Mucosa of stomach (tissue), 1 donor: Measurements from ENCODE around the gene C2CD5.

ENCODE experiments used
- H3K27me3 ChIP-seq: one replicate; pipeline ENCODE4 v1.7.0; 2013; ENCODE audit warnings: mild to moderate bottlenecking, low read length; ENCODE audit not compliant: control insufficient read depth, insufficient read depth
- H3K36me3 ChIP-seq: one replicate; pipeline ENCODE4 v1.7.0; 2013; ENCODE audit warnings: low read length; ENCODE audit not compliant: control insufficient read depth, insufficient read depth
- H3K4me1 ChIP-seq: one replicate; pipeline ENCODE4 v1.7.0; 2013; ENCODE audit warnings: mild to moderate bottlenecking, low read length; ENCODE audit not compliant: control insufficient read depth, insufficient read depth
- H3K4me3 ChIP-seq: one replicate; pipeline ENCODE4 v1.7.0; 2013; ENCODE audit warnings: low read length
- H3K9ac ChIP-seq: one replicate; pipeline ENCODE4 v1.7.0; 2013; ENCODE audit warnings: mild to moderate bottlenecking, low read length, moderate library complexity
- H3K9me3 ChIP-seq: one replicate; pipeline ENCODE4 v1.7.0; 2013; ENCODE audit warnings: mild to moderate bottlenecking, low read length, moderate library complexity; ENCODE audit not compliant: control insufficient read depth
- donor health status: Pancreatic carcinoma.

Gene C2CD5

DNA sequence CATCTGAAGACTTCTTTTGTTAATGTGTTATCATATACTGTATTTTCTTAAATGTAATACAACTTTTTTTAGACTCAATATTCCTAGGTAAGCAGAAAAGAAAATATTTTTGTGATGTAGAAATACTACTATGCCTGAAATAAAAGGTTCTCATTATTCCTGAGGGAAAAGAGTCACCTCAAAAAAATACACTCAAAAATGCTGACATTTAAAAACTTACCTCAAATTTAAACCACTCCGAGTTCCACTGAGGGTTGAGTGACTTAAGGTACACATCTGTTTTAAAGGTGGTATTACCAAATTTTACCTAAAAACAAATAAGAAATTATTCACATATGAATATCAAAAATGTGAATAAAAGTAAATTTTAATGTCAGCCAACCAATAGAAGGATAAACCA, 9.3 kb downstream of the C2CD5 start:
- H3K9ac ChIP-seq: no peak overlapping the region

DNA sequence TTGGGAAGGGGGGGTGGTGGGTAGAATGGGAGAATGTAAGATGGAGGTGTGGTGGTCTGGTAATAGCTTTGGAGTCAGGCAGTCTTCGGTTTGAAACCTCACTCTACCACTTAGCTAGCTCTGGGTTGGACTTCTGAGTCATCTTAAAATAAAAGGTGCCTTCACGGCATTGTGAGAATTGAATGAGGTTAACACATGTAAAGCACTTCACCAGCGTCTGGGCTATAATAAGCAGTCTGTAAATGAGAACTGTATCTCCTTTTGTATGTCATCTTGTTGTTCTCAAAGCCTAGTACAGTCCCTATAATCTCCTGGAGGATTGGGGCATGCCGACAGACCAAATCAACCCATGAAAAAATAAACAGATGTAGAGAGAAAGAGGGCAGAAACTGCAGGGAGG, 11.2 kb downstream of the C2CD5 start:
- H3K27me3 ChIP-seq: no peaks in the 10 kb centered on the region
- H3K9me3 ChIP-seq: no peaks in the 10 kb centered on the region
- H3K4me1 ChIP-seq: peaks cover 12% of the 10 kb centered on the region
- H3K4me3 ChIP-seq: no peak overlapping the region
- H3K9ac ChIP-seq: no peak overlapping the region
- H3K36me3 ChIP-seq: no peaks in the 10 kb centered on the region

More for the DNA sequence above, 9.3 kb downstream of the C2CD5 start:
- peaks cover 23% of the 10 kb centered on the region for H3K4me1 ChIP-seq
- no peaks in the 10 kb centered on the region for H3K27me3 ChIP-seq
- no peak overlapping the region for H3K4me3 ChIP-seq
- H3K36me3 ChIP-seq: no peaks in the 10 kb centered on the region
- H3K9me3 ChIP-seq: no peaks in the 10 kb centered on the region

DNA sequence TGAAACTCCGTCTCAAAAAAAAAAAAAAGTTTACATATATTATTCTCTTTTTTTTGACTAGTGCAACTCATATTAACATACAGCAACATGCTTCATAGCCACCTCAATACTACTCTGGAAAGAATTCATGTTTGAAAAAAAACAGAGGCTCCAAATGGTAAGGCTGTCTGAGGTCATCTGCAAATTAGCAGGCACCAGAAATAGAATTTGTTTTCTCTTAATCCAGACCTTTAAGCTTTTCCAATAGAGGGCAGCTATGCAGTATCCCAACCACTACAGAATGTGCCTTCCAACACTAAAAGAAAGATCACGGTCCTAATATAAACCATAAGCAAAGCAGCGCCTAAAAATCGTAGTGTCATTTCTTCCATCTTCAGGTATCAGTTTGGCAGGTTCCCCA, 12.0 kb downstream of the C2CD5 start:
- no peak overlapping the region for H3K9ac ChIP-seq
- H3K9me3 ChIP-seq: no peaks in the 10 kb centered on the region
- no peaks in the 10 kb centered on the region for H3K27me3 ChIP-seq
- no peaks in the 10 kb centered on the region for H3K36me3 ChIP-seq
- H3K4me3 ChIP-seq: no peak overlapping the region
- H3K4me1 ChIP-seq: peaks cover 5% of the 10 kb centered on the region

DNA sequence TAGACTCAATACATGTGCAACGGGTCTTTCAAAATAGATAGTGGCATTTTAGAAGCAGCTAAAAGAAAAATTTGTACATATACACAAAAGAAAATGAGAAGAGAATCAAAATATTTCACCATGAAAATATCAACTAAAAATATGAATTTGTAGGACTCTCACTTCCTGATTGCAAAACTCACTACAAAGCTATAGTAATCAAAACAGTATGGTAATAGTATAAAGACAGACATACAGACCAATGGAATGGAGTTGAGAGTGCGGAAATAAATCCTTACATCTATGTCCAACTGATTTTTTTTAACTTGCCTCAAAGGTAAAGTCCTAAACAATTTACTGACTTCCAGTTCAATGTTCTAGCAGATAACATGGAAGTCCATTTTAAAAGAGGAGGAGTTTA, 13.1 kb downstream of the C2CD5 start:
- no peaks in the 10 kb centered on the region for H3K36me3 ChIP-seq
- H3K4me3 ChIP-seq: no peak overlapping the region
- H3K27me3 ChIP-seq: no peaks in the 10 kb centered on the region
- H3K9me3 ChIP-seq: no peaks in the 10 kb centered on the region
- no peaks in the 10 kb centered on the region for H3K4me1 ChIP-seq
- no peak overlapping the region for H3K9ac ChIP-seq

DNA sequence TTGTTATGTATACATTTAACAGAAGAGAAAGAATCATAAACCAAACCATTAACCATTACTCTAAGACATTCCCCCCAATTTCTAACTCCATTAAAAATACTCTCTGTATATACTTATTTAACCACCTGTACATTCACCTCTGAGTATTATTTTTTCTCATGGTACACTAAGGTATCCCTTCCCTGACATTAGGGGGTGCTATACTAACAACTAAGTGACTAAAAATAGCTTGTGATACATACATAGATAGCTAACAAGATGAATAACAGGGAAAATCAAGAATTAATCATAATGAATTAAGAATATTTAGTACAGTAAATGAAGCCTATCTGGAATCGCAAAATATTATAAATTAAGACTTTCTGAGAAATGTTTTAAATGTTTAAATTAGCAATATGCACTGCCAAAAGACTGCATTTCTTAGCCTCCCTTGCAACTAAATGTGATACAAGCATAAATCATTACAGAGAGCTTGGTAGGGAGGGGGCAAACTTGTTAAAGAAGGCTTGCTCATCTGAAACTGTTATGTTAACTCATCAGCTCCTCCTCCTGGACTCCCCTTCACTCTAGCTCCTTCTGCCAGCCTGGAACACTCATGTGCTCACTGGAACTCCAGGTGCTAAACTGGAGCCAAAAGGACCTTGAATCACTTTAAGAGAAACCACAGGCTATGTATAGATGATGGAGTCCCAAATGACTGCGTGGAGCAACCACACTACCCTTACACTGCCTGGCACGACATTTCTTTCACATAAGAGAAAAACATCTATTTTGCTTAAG, 14.9 kb downstream of the C2CD5 start:
- H3K9me3 ChIP-seq: no peaks in the 10 kb centered on the region
- H3K9ac ChIP-seq: no peak overlapping the region
- H3K27me3 ChIP-seq: no peaks in the 10 kb centered on the region
- no peak overlapping the region for H3K4me3 ChIP-seq
- no peaks in the 10 kb centered on the region for H3K4me1 ChIP-seq
- no peaks in the 10 kb centered on the region for H3K36me3 ChIP-seq

DNA sequence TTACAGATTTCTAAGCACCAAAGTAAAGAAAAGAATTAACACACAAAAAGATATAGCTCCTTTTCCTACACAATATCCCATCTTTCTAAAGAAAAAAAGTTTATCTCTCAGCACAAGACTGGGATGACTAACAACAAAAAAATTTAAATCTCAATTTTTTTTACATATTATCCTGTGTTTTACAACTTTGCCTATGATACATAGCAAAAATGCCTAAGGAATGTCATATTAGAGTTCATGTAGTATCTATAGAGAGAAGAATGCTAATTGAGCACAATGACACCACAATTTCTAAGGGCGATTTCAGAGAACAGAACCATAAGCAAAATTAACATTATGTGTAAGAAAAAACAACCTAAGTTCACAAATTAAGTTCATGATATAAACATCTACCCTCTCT, 16.3 kb downstream of the C2CD5 start:
- no peak overlapping the region for H3K9ac ChIP-seq

DNA sequence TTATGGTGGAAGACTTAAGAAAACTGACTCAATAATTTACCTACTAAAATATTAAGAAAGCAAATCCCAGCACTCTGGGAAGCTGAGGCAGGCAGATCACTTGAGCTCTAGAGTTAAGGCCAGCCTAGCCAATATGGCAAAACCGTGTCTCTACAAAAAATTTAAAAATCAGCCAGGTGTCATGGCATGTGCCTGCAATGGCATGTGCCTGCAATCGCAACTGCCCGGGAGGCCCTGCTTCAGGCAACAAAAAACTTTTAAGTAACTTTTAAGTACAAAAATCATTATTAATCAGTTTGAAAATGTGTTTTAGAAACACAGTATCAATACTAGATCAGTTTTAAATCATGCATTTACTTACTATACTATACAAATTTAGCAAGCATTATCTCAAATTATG, 17.5 kb downstream of the C2CD5 start:
- Histone ChIP-seq H3K27me3 (no peaks in the 10 kb centered on the region), H3K36me3 (no peaks in the 10 kb centered on the region), H3K4me3 (no peak overlapping the region), H3K4me1 (no peaks in the 10 kb centered on the region), H3K9me3 (no peaks in the 10 kb centered on the region), H3K9ac (no peak overlapping the region)

More for the DNA sequence above, 16.3 kb downstream of the C2CD5 start:
- Histone ChIP-seq H3K9me3 (no peaks in the 10 kb centered on the region), H3K4me3 (no peak overlapping the region), H3K27me3 (no peaks in the 10 kb centered on the region), H3K4me1 (no peaks in the 10 kb centered on the region), H3K36me3 (no peaks in the 10 kb centered on the region)

DNA sequence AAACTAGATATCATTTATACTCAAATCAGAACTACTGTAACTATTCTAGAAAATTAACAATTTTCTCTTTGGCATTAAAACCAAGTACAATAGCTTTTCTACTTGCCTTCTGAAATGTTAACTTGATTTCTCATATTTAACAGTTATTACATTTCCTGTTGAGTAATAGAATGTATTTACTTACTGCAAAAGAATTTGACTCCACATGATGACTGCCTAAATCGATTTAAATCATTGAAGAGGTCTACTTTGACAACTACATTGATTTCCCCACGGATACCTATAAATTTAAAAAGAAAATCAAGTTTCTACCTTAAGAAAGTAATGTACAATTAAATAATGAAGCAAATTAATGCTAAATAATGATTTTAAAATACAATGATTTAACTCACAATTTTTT, 18.9 kb downstream of the C2CD5 start:
- Histone ChIP-seq H3K4me1 (peaks cover 4% of the 10 kb centered on the region), H3K9me3 (no peaks in the 10 kb centered on the region), H3K9ac (no peak overlapping the region), H3K27me3 (no peaks in the 10 kb centered on the region), H3K4me3 (no peak overlapping the region), H3K36me3 (no peaks in the 10 kb centered on the region)

DNA sequence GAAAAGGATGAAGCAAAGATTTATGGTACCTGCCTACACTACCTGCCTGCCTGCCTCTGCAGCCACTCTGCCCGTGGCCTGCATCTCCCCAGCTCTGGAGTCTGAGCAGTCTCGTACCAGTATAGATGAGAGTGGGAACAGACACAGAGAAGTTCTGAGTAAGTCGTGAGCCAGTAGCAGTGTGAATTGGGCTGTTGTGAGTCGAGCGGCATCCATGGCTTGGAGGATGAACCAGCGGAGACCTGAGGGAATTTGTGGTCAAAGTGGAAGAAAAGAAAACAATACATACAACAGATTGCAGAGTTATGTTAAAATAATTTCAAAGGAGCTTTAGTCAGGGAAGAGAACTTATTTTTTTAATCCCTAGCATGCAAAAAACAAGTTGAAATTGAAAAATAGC, 25.3 kb downstream of the C2CD5 start:
- no peak overlapping the region for H3K4me3 ChIP-seq
- no peaks in the 10 kb centered on the region for H3K27me3 ChIP-seq
- no peaks in the 10 kb centered on the region for H3K9me3 ChIP-seq
- H3K36me3 ChIP-seq: no peaks in the 10 kb centered on the region
- no peak overlapping the region for H3K9ac ChIP-seq
- H3K4me1 ChIP-seq: peaks cover 4% of the 10 kb centered on the region

DNA sequence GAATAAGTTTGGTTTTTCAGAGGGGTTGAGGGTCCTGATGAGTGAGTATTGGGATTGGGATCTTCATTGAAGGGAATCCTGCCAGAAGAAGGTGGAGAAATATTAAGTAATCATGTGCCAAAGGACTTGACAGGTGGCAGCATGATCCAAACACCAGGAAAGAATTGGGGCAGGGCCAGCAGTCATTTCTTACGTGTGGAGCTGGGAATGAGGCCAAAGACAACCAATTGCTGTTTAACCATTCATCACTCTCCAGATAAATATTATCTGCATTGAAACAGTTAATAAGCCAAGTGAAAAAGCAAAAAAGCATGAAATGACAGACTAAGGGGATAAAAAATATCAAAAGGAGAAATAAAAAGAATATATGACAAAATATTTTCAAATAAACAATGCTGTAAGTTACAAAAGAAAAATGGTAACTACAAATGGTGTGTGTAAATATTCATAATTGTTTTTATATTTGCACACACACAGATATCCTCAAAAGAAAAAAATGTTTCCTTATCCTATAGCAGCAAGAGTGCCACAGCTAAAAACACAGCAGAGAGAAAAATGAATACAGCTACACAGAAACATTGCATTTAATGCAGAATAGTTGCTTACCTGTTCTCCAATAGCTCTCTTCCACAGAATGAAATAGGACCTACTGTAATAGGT, 26.2 kb downstream of the C2CD5 start:
- Histone ChIP-seq H3K36me3 (no peaks in the 10 kb centered on the region), H3K9me3 (no peaks in the 10 kb centered on the region), H3K4me1 (peaks cover 4% of the 10 kb centered on the region), H3K4me3 (no peak overlapping the region), H3K27me3 (no peaks in the 10 kb centered on the region), H3K9ac (no peak overlapping the region)

DNA sequence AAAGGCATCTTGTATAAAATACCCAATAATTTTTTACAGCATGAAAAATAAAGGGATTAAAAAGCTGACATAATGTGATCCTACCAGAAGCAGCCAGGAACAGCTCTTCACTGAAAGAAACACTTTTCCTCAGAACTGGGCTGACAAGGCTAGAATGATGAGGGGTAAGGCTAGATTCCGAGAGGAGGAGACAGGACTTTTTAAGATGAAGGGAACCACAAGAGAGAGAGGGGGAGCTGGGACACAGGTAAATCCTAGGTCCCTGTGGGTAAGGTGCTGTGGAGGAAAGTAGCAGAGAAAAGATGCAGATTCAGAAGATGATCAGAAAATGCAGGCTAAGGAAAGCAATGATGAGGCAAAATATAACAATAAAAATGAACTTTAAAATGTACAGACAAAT, 29.5 kb downstream of the C2CD5 start:
- no peaks in the 10 kb centered on the region for H3K4me1 ChIP-seq
- no peaks in the 10 kb centered on the region for H3K36me3 ChIP-seq
- H3K9ac ChIP-seq: no peak overlapping the region
- H3K4me3 ChIP-seq: no peak overlapping the region
- H3K27me3 ChIP-seq: no peaks in the 10 kb centered on the region
- no peaks in the 10 kb centered on the region for H3K9me3 ChIP-seq

DNA sequence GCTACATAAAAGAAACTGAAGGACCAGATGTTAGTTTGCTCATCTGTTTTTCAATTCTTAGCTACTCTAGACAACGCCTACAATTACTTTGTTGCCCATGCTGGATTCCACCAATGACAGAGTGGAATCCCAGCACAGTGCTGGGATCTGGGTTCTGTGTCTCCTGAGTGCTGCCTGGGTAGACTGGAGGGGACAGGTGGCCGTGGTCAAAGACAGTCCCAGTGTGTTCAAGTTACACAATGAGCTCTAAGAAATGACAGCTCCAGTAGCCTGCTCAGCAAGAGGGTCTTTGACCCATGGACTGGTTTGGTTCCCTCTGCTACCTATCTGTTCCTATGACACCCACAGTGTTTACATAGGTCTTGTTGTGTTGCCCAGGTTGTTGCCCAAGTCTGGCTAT, 38.5 kb downstream of the C2CD5 start:
- H3K9me3 ChIP-seq: no peaks in the 10 kb centered on the region
- no peak overlapping the region for H3K9ac ChIP-seq
- H3K4me3 ChIP-seq: no peak overlapping the region
- H3K27me3 ChIP-seq: no peaks in the 10 kb centered on the region
- peaks cover 7% of the 10 kb centered on the region for H3K36me3 ChIP-seq
- H3K4me1 ChIP-seq: no peaks in the 10 kb centered on the region
